D341Med (cell line): Measurements from ENCODE around the gene NAA16.
"Not testable (repeated sequence)": the region's sequence is repeated elsewhere in the genome, so short reads cannot be mapped to it uniquely, and the experiment has no call there.

Experiments
- DNase-seq: peaks from one replicate; pipeline ENCODE4 v3.0.0; 2012; ENCODE audit warnings: low spot score

NAA16 gene

DNA sequence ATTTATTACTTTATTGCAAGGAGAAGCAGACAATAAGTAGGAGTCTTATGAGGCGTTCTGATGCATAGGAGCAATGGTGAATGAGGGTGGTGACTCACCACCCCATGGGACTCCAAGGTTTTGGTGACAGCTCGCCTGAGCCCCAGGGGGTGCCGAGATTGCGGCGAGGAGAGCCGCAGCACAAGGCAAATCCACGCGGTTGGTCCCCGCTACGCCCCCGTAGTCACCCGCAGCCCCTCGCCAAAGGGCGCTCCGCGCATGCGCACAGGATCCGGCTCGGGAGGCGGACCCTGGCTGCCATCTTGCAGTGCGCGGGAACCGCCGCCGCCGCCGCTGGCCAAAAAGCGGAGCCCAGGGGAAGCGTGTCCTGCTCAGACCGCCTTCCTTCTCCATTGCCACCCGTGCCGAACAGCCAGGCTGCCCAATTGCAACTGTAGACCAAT is at the start of gene NAA16:
Gene NAA16, plus strand, starts transcription at position 305 of the 443 bp plus-strand sequence. CDS start 262 bp downstream, outside the sequence.
- DNase-seq, result peak; percentile 99

DNA sequence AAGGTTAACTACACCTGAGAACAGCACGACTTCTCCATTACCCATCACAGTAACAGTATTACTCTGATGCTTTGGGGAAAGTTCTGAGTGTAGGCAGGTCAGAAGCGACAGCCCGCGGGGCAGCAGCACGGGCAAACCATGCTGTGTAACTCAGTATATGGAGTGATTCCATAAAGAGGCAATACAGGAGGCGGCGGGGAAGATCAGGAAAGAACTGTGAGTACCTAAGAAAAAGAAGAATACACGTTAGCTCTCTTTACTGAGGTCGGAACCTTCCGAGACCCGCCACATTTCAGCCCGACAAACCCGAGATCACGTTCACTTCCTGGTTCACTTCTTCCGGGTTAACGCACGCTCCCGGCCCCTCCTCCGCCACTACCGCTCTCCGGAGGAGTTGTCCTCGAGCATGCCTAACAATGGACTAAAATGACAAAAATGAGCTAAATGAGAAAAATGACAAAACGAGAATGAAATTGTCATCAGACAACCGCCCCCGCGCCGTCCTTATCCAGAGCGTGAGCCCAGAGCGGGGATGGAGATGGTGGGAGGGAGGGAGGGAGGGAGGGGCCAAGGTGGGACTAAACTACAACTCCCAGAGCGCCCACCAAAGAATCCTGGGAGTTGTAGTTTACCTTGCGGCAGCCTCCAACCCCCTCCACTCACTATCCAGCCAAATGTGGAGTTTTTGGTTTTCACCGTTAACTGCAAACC is 47.7 kb upstream of the NAA16 start, which contains the start of gene MTRF1:
Gene MTRF1, minus strand, starts transcription at position 316 of the 711 bp plus-strand sequence. CDS start 2,669 bp downstream, outside the sequence.
- peak; percentile 89 for DNase-seq

DNA sequence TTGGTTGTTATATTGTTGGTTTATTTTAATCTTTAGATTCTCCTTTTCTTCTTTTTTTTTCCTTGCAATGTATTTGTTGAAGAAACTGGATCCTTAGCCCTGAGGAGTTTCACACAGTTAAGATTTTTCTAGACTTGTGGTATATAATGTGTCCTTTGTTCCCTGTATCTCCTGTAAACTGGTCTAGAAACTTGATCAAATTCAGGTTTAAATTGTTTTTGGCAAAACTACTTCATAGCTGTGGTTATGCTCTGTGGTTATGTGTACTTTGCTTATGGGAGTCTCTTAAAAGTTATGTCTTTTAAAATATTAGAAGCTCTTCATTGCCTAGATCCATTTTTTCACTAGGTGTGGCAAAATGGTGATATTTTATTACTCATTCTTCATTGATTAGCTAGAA is 44.0 kb upstream of the NAA16 start:
- DNase-seq, result no peak

DNA sequence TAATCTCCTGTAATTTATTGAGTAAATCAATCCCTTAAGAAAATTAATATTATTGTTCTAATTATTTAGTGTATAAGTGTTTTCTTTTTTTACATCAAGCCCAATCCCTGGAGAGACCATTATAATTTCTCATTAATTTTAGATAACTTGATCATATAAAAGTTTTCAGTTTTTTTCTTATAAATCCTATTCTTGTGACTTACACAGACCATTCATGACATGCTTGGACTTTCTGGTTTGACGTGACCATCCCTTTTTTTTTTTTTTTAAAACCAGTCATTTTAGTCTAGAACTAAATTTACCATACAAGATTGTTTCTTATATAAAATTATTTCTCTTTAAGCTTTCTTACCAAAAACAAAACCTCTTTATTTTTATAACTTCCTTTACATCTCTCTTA is 42.3 kb upstream of the NAA16 start:
- no peak for DNase-seq

DNA sequence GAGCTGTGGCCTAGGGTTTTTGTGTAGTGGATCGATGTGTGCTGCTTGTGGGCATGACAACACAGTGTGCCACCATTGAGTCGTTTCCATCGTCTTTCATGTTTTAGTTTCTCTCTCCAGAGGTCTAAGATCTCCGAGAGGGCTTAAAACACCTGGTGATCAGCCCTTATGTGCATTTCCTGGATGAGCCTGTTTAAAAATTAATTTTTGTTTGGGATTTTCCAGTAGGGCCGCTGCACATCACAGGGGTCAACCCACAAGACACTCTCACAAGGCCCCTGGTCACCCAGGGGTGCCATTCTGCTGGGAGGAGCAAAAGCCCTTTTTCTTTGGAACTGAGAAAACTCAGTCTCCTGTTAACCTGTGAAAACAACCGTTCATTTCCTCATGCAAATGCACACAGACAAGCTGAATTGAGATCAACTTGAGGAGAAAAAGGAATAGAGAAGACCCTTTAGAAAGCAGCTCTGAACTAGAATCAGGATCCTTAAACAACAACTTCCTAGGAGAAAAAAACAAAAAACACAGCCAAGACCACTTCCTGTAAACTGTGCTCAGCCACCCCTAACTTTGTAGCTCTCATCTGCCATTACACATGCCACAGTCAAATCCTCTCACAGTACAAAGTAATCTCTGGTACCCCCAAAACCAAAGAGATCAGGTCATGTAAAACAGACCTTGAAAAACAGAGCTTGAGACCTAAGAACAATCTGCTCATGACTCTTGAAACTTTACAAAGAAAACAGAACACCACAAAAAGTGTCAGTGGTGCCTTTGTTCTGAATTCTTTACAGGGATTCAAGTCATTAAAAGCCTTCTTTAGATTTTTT is 39.4 kb upstream of the NAA16 start:
- no peak for DNase-seq

DNA sequence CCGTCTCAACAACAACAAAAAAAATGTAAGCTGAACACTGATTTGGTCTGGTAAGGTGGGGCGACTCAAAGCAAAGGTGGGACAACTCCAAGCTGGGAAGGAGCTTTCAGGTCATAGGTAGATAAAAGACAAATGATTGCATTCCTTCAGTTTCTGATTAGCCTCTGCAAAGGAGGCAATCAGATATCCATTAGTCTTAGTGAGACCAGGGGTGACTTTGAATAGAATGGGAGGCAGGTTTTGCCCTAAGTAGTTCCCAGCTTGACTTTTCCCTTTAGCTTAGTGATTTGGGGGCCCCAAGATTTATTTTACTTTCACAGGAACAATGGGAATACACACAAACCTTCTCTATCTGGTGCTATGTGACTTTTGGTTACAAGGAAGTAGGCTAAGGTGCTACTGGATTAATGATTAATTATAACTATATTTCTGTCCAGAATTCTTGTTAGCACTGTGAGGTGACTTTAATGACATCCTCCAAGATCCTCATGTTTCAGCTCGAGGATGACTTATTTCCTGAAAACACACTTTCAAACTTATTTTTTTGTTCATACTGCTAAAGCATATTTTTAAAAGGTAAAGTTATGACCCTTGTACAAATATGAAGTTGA is 37.1 kb upstream of the NAA16 start:
- DNase-seq, result no peak

DNA sequence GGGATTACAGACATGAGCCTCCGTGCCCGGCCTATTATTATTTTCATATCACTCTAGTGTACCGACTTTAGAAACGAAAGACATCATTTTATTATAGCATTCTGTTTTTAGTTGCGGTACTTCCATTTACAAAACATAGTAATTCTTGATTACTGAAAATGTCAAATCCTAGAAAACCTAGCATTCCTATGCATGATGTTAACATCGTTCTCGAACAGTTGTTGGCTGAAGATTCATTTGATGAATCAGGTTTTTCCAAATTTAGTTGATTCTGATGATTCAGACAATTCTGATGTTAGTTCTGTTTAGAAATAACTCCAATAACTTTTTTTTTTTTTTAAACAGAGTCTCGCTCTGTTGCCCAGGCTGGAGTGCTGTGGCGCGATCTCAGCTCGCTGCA is 36.2 kb upstream of the NAA16 start:
- no peak for DNase-seq

DNA sequence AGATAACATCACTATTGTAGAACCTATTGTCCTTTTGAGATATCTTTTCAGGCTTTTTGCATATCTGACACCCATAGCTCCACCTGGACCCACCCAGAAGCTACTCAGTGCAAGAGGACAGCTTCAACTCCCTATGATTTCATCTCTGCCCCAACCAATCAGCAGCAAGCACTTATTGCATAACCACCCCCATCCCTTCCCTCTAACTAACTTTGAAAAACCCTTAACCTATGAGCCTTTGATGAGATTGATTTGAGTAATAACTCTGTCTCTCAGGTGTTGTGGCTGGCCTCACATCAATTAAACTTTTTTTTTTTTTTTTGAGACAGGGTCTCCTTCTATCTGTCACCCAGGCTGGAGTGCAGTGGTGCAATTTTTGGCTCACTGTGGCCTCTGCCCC is 34.2 kb upstream of the NAA16 start:
- DNase-seq, result no peak

DNA sequence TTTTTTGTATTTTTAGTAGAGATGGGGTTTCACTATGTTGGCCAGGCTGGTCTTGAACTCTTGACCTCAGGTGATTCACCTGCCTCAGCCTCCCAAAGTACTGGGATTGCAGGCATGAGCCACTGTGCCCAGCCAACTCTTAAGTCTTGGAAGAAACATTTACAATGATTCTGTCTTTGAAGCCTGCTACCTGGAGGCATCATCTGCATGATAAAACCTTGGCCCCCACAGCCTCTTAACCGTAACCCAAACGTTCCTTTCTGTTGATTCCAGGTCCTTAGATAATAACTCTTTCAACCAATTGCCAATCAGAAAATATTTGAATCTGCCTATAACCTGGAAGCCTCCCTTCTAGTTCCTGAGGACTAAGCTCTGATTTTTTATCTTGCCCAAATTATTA is 31.9 kb upstream of the NAA16 start:
- DNase-seq, result not testable (repeated sequence)

DNA sequence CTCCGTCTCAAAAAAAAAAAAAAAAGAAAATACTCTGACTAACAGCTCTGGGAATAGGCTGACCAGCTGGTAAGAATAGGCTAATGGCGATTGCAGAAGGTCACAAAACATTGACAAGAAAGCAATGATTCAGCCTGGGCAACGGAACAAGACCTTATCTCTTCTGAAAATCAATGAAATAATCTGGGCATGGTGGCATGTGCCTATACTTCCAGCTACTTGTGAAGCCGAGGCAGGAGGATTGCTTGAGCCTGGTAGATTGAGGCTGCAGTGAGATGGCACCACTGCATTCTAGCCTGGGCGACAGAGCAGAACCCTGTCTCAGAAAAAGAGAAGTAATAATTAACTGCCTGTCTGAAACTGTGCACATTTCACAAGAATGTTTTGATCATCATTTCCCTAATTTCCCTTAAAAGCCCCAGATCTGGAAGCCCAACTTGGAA is 28.9 kb upstream of the NAA16 start:
- no peak for DNase-seq

DNA sequence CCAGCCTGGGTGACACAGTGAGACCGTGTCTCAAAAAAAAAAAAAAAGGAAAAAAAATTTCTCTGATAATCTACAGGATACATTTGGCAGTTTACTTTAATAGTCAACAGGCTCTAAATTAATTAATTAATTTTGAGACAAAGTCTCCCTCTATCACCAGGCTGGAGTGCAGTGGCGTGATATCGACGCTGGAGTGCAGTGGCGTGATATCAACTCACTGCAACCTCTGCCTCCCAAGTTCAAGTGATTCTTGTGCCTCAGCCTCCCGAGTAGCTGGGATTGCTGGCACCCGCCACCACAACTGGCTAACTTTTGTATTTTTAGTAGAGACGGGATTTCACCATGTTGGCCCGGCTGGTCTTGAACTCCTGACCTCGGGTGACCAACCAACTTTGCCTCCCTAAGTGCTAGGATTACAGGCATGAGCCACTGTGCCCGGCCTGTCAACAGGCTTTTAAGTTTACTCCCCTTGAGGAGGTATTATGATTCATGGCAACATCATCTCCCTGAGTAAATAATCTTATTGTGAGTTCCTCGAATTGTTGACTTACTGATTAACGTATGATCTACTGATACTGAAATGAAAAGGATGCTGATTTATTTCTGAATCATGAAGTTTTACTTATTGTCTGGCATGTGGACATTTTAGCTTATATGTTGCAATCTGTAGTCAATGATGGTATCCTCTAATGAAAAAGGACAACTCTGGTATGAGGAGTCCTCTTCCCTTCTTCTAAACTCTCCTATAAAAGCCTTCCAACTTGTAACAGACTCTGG is 26.4 kb upstream of the NAA16 start:
- DNase-seq, result no peak

DNA sequence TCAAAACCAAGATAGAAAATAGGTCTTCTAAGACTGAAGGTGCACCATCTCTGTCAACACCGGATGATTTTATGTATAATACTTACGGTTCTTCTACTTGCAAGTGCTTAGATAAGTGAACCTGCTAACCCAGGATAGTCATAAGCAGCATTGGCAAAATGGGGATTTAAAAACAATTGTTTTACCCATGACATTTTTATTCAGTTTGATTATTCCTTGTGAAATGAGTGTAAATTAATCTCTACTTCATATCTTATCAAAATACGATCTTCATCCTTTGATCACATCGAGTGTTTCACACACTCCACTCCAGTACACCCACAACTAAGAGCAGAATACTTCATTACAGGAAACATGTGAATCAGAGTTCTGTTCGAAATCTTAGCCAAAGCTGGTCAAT is 24.7 kb upstream of the NAA16 start:
- no peak for DNase-seq

DNA sequence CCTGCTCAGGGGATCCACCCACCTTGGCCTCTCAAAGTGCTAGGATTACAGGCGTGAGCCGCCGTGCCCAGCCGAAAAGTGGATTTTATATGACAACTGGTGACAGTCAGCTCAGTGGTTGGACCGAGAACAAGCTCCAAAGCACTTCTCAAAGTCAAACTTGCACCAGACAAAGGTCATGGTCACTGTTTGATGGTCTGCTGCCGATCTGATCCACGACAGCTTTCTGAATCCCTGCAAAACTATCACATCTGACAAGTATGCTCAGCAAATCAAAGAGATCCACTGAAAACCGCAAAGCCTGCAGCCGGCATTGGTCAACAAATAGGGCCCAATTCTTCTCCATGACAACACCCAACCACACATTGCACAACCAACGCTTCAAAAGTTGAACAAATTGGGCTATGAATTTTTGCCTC is 21.6 kb upstream of the NAA16 start:
- no peak for DNase-seq

DNA sequence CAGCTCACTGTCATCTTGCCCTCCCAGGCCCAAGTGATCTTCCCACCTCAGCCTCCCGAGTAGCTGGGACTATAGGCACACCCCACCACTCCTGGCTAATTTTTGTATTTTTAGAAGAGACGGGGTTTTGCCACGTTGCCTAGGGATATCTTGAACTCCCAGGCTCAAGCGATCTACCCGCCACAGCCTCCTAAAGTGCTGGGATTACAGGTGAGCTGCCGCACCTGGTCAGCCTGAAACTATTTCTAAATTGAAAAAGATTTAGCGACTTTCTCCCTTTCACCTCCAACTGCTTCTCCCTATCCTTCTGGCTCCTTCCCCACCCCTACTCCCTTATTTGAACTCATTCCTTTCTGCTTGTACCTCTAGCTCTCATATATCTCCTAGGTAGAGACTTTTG is 19.8 kb upstream of the NAA16 start:
- no peak for DNase-seq

DNA sequence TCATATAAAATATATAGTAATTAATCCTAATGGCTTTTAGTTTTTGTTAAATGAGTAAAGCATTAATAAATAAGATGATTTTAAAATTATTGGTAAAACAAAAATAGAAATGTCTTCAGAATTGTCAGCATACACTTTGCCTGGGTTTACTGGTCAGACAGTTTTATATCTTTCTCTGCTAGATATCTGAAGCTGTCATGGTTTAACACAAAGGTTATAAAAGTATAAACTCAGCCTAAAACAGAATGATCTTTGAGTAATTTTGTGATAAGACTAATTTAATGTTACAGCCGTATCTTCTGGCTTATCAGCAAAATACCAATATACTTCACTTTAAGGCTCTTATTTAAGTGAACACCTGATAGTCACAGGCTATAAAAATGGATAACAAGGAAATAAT is 17.8 kb upstream of the NAA16 start:
- DNase-seq, result no peak

DNA sequence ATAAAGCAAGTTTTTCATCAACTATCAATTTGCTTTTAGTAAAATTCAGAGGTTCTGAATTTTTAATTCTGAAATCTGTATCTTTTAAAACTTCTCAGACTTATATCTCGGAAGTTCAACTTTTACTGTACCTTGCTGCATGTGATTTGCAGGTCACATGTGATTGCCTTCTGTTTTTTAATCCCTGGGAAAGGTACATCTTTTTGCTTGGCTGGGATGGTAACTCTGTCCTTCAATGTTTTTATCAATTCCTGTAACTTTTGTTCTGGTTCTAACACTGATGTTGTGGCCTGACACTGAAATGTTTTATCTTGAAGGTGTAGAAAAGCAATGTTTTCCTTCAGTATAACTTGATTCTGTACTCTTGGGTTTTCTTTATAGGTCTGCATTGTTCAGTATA is 16.2 kb upstream of the NAA16 start:
- no peak for DNase-seq

DNA sequence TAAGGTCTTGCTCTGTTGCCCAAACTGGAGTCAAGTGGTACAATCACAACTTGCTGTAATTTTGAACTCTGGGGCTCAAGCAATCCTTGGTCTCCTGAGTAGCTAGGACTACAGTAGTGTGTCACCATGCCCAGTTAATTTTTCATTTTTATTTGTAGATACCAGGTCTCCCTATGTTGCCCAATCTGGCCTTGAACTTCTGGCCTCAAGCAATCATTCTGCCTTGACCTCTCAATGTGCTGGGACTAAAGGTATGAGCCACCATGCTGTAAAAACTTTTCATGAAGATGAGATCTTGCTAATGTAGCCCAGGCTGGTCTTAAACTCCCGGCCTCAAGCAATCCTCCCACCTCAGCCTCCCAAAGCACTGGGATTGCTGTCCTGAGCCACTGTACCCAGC is 15.1 kb upstream of the NAA16 start:
- no peak for DNase-seq

DNA sequence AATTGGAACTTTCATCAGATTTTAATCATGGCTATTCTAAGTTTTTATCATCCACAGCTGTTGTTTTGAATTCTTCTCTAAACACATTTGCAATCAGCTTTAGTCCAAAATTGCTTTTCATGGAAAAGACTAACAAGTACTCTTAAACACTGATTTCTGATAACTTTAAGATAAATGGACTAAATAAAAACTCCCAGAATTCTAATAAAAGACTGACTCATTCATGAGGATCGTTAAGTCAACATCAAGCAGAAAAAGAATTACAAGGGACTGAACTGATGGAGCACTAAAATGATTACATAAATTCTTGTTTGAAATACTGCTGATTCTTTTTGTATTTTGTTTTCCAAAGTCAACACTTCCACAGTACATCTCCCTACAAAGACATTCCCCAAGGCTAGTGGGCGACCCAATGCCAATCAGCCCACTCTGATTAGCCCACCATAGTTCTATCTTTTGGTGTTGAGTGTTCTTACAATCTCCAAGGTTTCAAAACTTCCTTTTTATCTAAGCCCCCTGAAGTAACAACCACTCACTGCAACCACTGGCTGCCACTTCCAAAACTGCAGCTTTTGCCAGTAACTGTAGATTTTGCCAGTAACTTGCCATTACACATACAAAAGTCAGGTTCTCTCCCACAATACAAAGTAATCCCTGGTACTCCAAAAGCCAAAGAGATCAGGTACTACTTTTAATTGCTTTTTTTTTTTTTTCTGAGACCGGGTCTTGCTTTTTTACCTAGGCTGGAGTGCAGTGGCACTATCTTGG is 14.0 kb upstream of the NAA16 start:
- DNase-seq, result no peak

DNA sequence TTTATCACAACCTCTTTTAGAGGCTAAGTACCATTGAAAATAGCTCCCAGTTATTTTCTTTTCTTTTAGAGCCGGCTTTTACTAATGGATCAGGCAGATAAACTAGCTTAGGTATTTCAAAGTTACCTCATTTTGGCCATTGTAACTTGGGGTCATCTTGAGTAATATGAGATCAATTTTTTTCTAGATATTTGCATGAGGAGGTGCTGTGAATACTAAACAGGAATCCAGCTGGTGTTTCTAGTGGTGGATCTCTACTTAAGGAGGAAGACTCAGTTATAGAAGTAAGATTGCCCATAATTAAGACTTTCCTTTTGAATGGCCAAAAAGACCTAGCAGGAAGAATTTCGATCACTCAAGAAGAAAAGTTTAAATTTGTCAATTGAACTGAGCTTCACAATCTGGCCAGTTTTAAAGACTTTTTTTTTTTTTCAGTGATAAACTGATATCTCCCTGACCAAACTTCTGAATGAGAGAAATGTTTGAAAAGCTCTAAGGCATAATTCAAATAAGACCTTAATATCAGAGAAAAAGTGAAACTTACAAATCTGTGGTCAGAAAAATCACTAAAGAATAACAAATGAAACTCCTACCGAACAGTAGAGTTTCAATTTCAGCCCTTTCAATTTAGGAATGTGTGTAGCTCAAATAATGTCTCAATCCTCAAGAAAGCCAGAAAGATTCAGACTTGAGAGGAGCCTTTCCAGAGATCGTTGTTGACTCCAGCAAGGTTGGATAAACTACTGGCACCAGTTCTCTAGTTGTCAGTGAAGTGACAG is 11.6 kb upstream of the NAA16 start:
- no peak for DNase-seq

DNA sequence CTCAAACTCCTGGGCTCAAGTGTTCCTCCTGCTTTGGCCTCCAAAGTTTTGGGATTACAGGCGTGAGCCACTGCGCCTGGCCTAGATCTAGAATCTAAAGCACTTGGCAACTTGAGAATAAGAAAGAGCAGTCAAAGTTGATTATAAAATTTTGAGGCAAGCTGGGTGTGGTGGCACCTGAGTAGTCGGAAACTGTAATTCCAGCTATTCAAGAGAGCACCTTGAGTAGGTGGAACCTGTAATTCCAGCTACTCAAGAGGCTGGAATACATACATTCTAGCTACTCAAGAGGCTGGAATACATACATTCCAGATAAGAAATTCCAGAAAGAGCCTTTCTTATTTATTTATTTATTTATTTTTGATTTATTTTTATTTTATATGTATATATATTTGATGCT is 8.3 kb upstream of the NAA16 start:
- no peak for DNase-seq
